K562 (cell line): ENCODE data around the gene AGPAT4. TPM values are rescaled to one million over a fixed set of nuclear protein-coding genes. Genes with fewer than 3 reads are reported as not detected.

Experiments used
- ARHGAP35 ChIP-seq: fragments of 450-650 bp; IDR thresholded peaks from 2 replicates; pipeline ENCODE4 v1.6.1; 2018; ENCODE audit not compliant: partially characterized antibody
- CEBPB ChIP-seq: fragments of 450-650 bp; IDR thresholded peaks from 2 replicates; pipeline ENCODE4 v1.6.1; 2016; ENCODE audit warnings: missing genetic modification characterization, missing compliant biosample characterization
- HINFP ChIP-seq: fragments of 450-650 bp; conservative IDR thresholded peaks from 2 replicates; pipeline ENCODE4 v1.6.1; 2016; ENCODE audit warnings: missing genetic modification characterization, low read depth, mild to moderate bottlenecking, control low read depth, missing compliant biosample characterization
- HMG20A ChIP-seq: fragments of 450-650 bp; formaldehyde crosslinking; conservative IDR thresholded peaks from 2 replicates; pipeline ENCODE4 v1.4.0; 2020; ENCODE audit warnings: mild to moderate bottlenecking, mixed read lengths
- ILK ChIP-seq: fragments of 450-650 bp; IDR thresholded peaks from 2 replicates; pipeline ENCODE4 v1.6.1; 2016; ENCODE audit warnings: missing genetic modification characterization, low read depth, mild to moderate bottlenecking, missing compliant biosample characterization, moderate library complexity, borderline replicate concordance
- MGA ChIP-seq: fragments of 450-650 bp; IDR thresholded peaks from 2 replicates; pipeline ENCODE4 v1.6.1; 2016; ENCODE audit warnings: mild to moderate bottlenecking, moderate library complexity
- PATZ1 ChIP-seq: fragments of 250-450 bp; sonication (Bioruptor Pico); IDR thresholded peaks from 2 replicates; pipeline ENCODE4 v1.5.0; 2020; ENCODE audit warnings: mild to moderate bottlenecking, borderline replicate concordance
- SAFB2 ChIP-seq: fragments of 200-400 bp; formaldehyde crosslinking; IDR thresholded peaks from 2 replicates; pipeline ENCODE4 v1.6.1; 2018; ENCODE audit warnings: borderline replicate concordance, low read length, low read depth, moderate library complexity; ENCODE audit not compliant: severe bottlenecking
- SRSF7 ChIP-seq: fragments of 200-400 bp; formaldehyde crosslinking; optimal IDR thresholded peaks from 2 replicates; pipeline ENCODE3; 2017; ENCODE audit warnings: mild to moderate bottlenecking, low read depth, low read length
- TEAD1 ChIP-seq, 2 experiments: fragments of 450-650 bp in 1 of 2; sonication (generic) in 1 of 2; formaldehyde crosslinking; IDR thresholded peaks; 2 replicates each; pipeline versions ENCODE4 v1.4.0 to v1.8.0; 2020 to 2022; ENCODE audit warnings: mild to moderate bottlenecking in 2 of 2, missing genetic modification reagents in 1 of 2
- polyA plus RNA-seq, 8 experiments: library from polyadenylated mRNA; depleted of rRNA in 4 of 8; stranded (reverse) in 5 of 8; unstranded in 3 of 8; fragments of >200 nt; fragmentation: Nextera tagmentation in 2 of 8; fragmentation: Illumina TruSeq in 1 of 8; extraction: Ambion mirVana in 2 of 8; extraction: Trizol in 1 of 8; gene quantifications; 2 replicates each; pipeline versions ENCODE4 v1.2.1 to v1.2.3, GENCODE V29; 2011 to 2014; ENCODE audit warnings: inconsistent platforms in 1 of 8, missing spikeins in 1 of 8
- total RNA-seq, 7 experiments: library from RNA; depleted of rRNA in 6 of 7; stranded (reverse); fragments of >200 nt in 6 of 7; fragmentation: Illumina TruSeq in 2 of 7; extraction: Trizol in 2 of 7; gene quantifications; 2 replicates each; pipeline versions ENCODE4 v1.2.1 to v1.2.3, GENCODE V29; 2011 to 2021; ENCODE audit warnings: low replicate concordance in 1 of 7

AGPAT4 gene
- total and polyA plus RNA-seq, 9 of the 15 experiments (the other 6 are each of a cell fraction or from before 2014, with no cell fraction given), result 2.2 to 15.0 (median 5.7) TPM

- peak; percentile 55 for TF ChIP-seq MGA
- peak in 1 of 2 experiments; percentile 42; a peak in 1 of 4 replicates for TF ChIP-seq TEAD1 (CRISPR knock-in tag; IDR thresholded peaks at IDR 0.05)
- no peak for TF ChIP-seq ARHGAP35
- TF ChIP-seq CEBPB, result peak; percentile 89
- TF ChIP-seq HMG20A (CRISPR knock-in tag), result no peak
- TF ChIP-seq SAFB2, result no peak
- no peak for TF ChIP-seq ILK (tag)
- no peak for TF ChIP-seq SRSF7
- no peak for TF ChIP-seq PATZ1 (CRISPR knock-in tag)
- TF ChIP-seq HINFP (tag), result no peak
Observed at GRCh38 chr6:161254464-161255253, 19.2 kb downstream of the AGPAT4 start (continued).
